Mesodermal cell (in vitro differentiated cells): Measurements from ENCODE around the gene SIPA1L2.

Experiments
- H3K27ac ChIP-seq: 2 replicates; pipeline ENCODE4 v1.7.0; 2013; ENCODE audit warnings: mild to moderate bottlenecking, low read depth, low read length, moderate library complexity; ENCODE audit not compliant: severe bottlenecking
- H3K36me3 ChIP-seq: 2 replicates; pipeline ENCODE4 v1.7.1; 2013; ENCODE audit warnings: mild to moderate bottlenecking, low read length, moderate library complexity; ENCODE audit not compliant: control insufficient read depth, insufficient read depth
- H3K4me1 ChIP-seq: one replicate; pipeline ENCODE4 v1.7.1; 2013; ENCODE audit warnings: mild to moderate bottlenecking, low read length; ENCODE audit not compliant: insufficient read depth, control insufficient read depth, poor library complexity, severe bottlenecking
- H3K4me3 ChIP-seq: 2 replicates; pipeline ENCODE4 v1.7.0; 2013; ENCODE audit warnings: low read length, control low read depth, mild to moderate bottlenecking; ENCODE audit not compliant: insufficient read depth, poor library complexity, severe bottlenecking; ENCODE audit errors: extremely low read depth
- H3K9me3 ChIP-seq: 2 replicates; pipeline ENCODE4 v1.7.1; 2013; ENCODE audit warnings: mild to moderate bottlenecking, low read length, moderate library complexity; ENCODE audit not compliant: control insufficient read depth
- WGBS, 2 experiments: methylation state at CpG; one replicate each; pipeline ENCODE4 v1.1.5; 2013; ENCODE audit warnings: missing lambda C conversion rate in 2 of 2; ENCODE audit not compliant: insufficient coverage in 2 of 2; 5-methylcytosine and 5-hydroxymethylcytosine counted together

The SIPA1L2 gene

DNA sequence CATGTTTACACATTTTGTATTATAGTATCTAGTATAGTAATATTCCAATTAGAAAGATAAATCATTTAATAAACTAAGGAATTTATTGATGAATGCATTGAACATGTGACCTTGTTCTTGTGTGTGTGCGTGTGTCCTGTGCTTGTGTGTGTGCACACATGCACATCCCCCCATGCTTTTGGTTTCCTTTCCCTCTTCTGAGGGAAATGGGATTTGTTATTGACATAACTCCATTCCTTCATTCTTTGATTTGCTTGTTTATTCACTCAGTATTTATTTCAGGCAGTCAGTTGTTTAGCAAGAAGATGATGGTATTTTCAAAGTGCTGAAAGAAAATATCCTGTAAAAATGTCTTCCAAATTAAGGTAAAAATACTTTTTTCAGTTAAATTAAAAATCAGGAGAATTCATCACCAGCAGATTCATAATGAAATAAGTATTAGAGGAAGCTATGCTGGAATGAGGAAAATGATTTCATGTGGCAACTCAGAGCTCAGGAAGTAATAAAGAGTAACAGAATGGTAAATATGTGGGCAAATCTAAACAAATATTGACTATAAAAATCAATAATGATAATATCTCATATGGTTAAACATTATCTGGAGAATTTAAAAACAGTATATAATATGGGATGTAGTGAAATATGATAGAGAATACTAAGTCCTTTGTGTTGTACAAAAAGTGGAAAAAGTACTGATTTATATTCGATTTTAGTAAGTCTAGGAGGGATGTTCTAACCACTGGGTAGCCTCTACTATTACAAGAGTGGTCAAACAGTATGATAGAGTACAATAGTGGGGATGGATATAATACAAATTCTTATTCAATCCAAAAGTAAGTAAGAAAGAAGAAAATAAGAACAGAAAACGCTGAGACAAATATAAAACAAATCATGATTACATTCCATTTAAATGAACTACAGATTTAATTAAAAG is 35.2 kb upstream of the SIPA1L2 start:
- H3K9me3 ChIP-seq = no peaks in the 10 kb centered on the region
- H3K27ac ChIP-seq = no peak overlapping the region
- WGBS, 2 experiments = 86% methylated on average over 1 of the region's 3 CpGs; no CpG with 5 or more reads in 1 of the 2 experiments
- H3K4me3 ChIP-seq = no peak overlapping the region
- no peaks in the 10 kb centered on the region for H3K4me1 ChIP-seq
- no peaks in the 10 kb centered on the region for H3K36me3 ChIP-seq

GRCh38 chr1:232662910-232663309 is 33.0 kb upstream of the SIPA1L2 start:
- Histone ChIP-seq H3K27ac (no peak overlapping the region), H3K36me3 (no peaks in the 10 kb centered on the region), H3K4me1 (no peaks in the 10 kb centered on the region), H3K9me3 (no peaks in the 10 kb centered on the region), H3K4me3 (no peak overlapping the region)
- WGBS, 2 experiments = 79 to 82% methylated on average over 6 to 7 of the region's 7 CpGs

DNA sequence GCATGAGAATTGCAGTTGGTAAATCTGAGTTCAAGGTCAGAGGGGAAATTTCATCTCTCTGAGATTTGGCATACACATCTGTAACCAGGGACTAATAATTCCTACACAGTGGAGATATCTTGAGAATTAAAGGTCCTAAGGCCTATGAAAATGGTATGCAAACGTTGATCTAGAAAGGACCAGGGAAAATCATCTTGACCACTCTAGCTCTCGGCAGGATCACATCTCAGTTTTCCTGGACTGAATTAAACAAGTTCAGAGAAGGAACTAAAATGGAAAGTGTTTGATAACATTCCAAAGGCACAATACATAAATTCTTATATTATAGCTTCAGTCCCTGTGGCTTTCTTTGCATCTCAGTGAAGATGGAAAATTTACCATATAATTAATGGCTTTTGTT is 28.5 kb upstream of the SIPA1L2 start:
- Histone ChIP-seq H3K36me3 (no peaks in the 10 kb centered on the region), H3K4me3 (no peak overlapping the region), H3K4me1 (no peaks in the 10 kb centered on the region), H3K27ac (no peak overlapping the region), H3K9me3 (no peaks in the 10 kb centered on the region)
- 100% methylated on average over 1 of the region's 2 CpGs; no CpG with 5 or more reads in 1 of the 2 experiments for WGBS, 2 experiments

GRCh38 chr1:232657426-232658005 is 27.6 kb upstream of the SIPA1L2 start:
- no peaks in the 10 kb centered on the region for H3K4me1 ChIP-seq
- no peaks in the 10 kb centered on the region for H3K9me3 ChIP-seq
- no peak overlapping the region for H3K4me3 ChIP-seq
- WGBS, 2 experiments = 100% methylated on average over 1 to 3 of the region's 3 CpGs
- no peaks in the 10 kb centered on the region for H3K36me3 ChIP-seq
- H3K27ac ChIP-seq = no peak overlapping the region

- WGBS, 2 experiments = 88% methylated on average over 3 of the region's 4 CpGs; no CpG with 5 or more reads in 1 of the 2 experiments
- Histone ChIP-seq H3K9me3 (no peaks in the 10 kb centered on the region), H3K4me3 (no peak overlapping the region), H3K27ac (no peak overlapping the region), H3K4me1 (no peaks in the 10 kb centered on the region), H3K36me3 (no peaks in the 10 kb centered on the region)
Observed at GRCh38 chr1:232655746-232656085, 25.8 kb upstream of the SIPA1L2 start.

GRCh38 chr1:232655028-232655745 is 25.3 kb upstream of the SIPA1L2 start:
- 88 to 100% methylated on average over 2 to 4 of the region's 5 CpGs for WGBS, 2 experiments
- Histone ChIP-seq H3K9me3 (no peaks in the 10 kb centered on the region), H3K4me1 (no peaks in the 10 kb centered on the region), H3K27ac (no peak overlapping the region), H3K36me3 (no peaks in the 10 kb centered on the region), H3K4me3 (no peak overlapping the region)

DNA sequence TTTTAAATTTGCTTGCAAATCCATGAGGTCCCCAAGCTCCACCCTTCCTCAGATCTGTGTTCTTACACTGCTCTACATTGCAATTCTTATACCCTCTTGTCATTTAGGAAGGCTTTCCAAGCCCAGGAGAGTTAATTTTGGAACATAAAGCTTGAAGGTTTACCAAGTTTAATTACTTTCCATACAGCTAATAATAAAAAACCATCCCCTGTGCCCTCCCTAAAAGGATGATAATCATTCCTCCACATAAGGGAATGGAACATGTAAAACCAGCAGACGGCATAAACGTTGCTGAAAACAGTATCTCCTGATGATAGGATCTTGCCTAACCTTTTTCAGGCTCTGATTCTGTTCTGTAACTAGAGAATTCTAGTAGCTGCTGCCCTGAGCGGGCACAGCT is 23.9 kb upstream of the SIPA1L2 start:
- no peaks in the 10 kb centered on the region for H3K9me3 ChIP-seq
- no peaks in the 10 kb centered on the region for H3K4me1 ChIP-seq
- no peaks in the 10 kb centered on the region for H3K36me3 ChIP-seq
- H3K4me3 ChIP-seq = no peak overlapping the region
- no peak overlapping the region for H3K27ac ChIP-seq
- 79 to 80% methylated on average over 2 to 3 of the region's 3 CpGs for WGBS, 2 experiments

GRCh38 chr1:232650845-232651244 is 20.9 kb upstream of the SIPA1L2 start:
- 86 to 100% methylated on average over 1 of the region's 1 CpG for WGBS, 2 experiments
- Histone ChIP-seq H3K36me3 (no peaks in the 10 kb centered on the region), H3K9me3 (no peaks in the 10 kb centered on the region), H3K27ac (no peak overlapping the region), H3K4me3 (no peak overlapping the region), H3K4me1 (no peaks in the 10 kb centered on the region)

GRCh38 chr1:232650418-232650817 is 20.5 kb upstream of the SIPA1L2 start:
- Histone ChIP-seq H3K4me1 (no peaks in the 10 kb centered on the region), H3K27ac (no peak overlapping the region), H3K4me3 (no peak overlapping the region), H3K36me3 (no peaks in the 10 kb centered on the region), H3K9me3 (no peaks in the 10 kb centered on the region)
- 80% methylated on average over 1 of the region's 2 CpGs; no CpG with 5 or more reads in 1 of the 2 experiments for WGBS, 2 experiments

DNA sequence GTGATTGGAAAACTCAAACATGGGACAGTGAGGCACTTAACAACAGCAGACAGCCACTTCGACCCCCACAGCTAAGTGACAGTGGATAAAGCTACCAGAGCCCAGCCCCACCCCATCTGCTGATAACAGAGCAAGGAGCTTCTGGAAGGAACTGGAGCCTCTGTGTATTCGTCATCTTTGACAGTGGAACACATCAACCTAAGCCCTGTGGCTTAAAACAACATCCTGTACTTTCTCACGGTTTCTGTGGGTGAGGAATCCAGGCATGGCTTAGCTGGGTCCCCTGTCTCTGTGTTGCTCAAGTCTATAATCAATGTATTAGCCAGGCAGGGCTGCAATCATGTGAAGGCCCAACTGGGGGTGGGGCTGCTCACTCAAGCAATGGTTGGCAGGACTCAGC is 18.4 kb upstream of the SIPA1L2 start:
- peak overlapping the region; percentile 60 for H3K27ac ChIP-seq
- H3K4me1 ChIP-seq = no peaks in the 10 kb centered on the region
- WGBS, 2 experiments = 74 to 84% methylated on average over 2 of the region's 3 CpGs
- H3K36me3 ChIP-seq = no peaks in the 10 kb centered on the region
- peaks cover 4% of the 10 kb centered on the region for H3K9me3 ChIP-seq
- H3K4me3 ChIP-seq = no peak overlapping the region
